ENCODE results near the gene ADAMTS4.

The ADAMTS4 gene

GRCh38 chr1:161138431-161138830 is 60.4 kb downstream of the ADAMTS4 start:
- DNase-seq: no peak

GRCh38 chr1:161137881-161138280 is 61.0 kb downstream of the ADAMTS4 start:
- no peak for DNase-seq

Data from NCI-H1436 treated with DMSO at 0.1 percent for 48 hours (cell line).